Neutrophil (primary cell): Measurements from ENCODE around the gene FARSA.
"Not testable (repeated sequence)": the region's sequence is repeated elsewhere in the genome, so short reads cannot be mapped to it uniquely, and the experiment has no call there.

ENCODE experiments used
- H3K27ac ChIP-seq: fragments of 200-600 bp; sonication (generic); 2 replicates; pipeline ENCODE4 v1.5.1; 2016; ENCODE audit warnings: mild to moderate bottlenecking, moderate library complexity
- H3K27me3 ChIP-seq: fragments of 200-600 bp; sonication (generic); 2 replicates; pipeline ENCODE4 v1.6.0; 2016; ENCODE audit warnings: mild to moderate bottlenecking
- H3K36me3 ChIP-seq: fragments of 200-600 bp; sonication (generic); 2 replicates; pipeline ENCODE4 v1.5.1; 2017
- H3K4me1 ChIP-seq, 2 experiments: fragments of 200-600 bp in 1 of 2; sonication (generic) in 1 of 2; 1 replicate in 1 of 2; 2 replicates in 1 of 2; pipeline versions ENCODE4 v1.5.1 to v1.6.1; 2013 to 2016; ENCODE audit warnings: low read depth in 1 of 2, low read length in 1 of 2, mild to moderate bottlenecking in 1 of 2, moderate library complexity in 1 of 2; ENCODE audit not compliant: control insufficient read depth in 1 of 2, insufficient read depth in 1 of 2
- H3K4me3 ChIP-seq, 2 experiments: fragments of 200-600 bp in 1 of 2; sonication (generic) in 1 of 2; 1 replicate in 1 of 2; 2 replicates in 1 of 2; pipeline ENCODE4 v1.5.1; 2013 to 2016; ENCODE audit warnings: low read depth in 1 of 2, low read length in 1 of 2, mild to moderate bottlenecking in 1 of 2, moderate library complexity in 1 of 2
- H3K9me3 ChIP-seq: fragments of 200-600 bp; sonication (generic); 2 replicates; pipeline ENCODE4 v1.5.1; 2016
- TF ChIP-seq, protein P1 (sequence below): fragments of 200-600 bp; sonication (generic); IDR thresholded peaks from 2 replicates; pipeline ENCODE4 v1.5.1; 2016; ENCODE audit warnings: antibody characterized with exemption

The FARSA gene

DNA sequence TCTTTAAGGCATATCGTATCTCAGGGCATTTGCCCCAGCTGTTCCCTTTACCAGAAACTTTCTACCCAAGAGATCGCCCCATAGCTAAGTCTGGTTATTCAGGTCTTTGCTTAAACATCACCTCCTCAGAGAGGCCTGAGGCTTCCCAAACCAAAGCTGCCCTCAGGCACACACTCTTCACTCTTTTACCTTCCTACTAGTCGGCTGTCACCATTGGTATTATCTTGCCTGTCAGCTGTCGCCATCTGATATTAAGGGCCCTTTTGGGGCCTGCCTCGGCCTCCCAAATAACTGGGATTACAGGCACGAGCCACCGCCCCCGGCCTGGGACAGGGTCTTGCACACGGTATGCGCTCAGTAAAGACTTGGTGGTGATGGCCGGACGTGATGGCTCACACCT is 22.5 kb upstream of the FARSA start:
- peaks cover 15 to 25% of the 10 kb centered on the region in 2 experiments for H3K4me1 ChIP-seq
- TF ChIP-seq, protein P1, sequence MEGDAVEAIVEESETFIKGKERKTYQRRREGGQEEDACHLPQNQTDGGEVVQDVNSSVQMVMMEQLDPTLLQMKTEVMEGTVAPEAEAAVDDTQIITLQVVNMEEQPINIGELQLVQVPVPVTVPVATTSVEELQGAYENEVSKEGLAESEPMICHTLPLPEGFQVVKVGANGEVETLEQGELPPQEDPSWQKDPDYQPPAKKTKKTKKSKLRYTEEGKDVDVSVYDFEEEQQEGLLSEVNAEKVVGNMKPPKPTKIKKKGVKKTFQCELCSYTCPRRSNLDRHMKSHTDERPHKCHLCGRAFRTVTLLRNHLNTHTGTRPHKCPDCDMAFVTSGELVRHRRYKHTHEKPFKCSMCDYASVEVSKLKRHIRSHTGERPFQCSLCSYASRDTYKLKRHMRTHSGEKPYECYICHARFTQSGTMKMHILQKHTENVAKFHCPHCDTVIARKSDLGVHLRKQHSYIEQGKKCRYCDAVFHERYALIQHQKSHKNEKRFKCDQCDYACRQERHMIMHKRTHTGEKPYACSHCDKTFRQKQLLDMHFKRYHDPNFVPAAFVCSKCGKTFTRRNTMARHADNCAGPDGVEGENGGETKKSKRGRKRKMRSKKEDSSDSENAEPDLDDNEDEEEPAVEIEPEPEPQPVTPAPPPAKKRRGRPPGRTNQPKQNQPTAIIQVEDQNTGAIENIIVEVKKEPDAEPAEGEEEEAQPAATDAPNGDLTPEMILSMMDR, result no peak
- H3K36me3 ChIP-seq, result no peaks in the 10 kb centered on the region
- no peak overlapping the region for H3K27ac ChIP-seq
- no peaks in the 10 kb centered on the region for H3K27me3 ChIP-seq
- H3K9me3 ChIP-seq, result no peaks in the 10 kb centered on the region
- H3K4me3 ChIP-seq, result no peak overlapping the region

DNA sequence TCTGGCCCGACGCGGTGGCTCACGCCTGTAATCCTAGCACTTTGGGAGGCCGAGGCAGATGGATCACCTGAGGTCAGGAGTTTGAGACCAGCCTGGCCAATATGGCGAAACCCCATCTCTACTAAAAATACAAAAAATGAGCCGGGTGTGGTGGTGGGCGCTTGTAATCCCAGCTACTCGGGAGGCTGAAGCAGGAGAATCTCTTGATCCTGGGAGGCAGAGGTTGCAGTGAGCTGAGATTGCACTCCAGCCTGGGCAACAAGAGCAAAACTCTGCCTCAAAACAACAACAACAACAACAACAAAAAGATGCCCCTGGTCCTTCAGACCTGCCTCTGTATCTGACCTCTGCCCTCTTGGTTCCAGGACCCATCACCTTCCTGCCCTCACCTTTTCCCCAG is 22.1 kb upstream of the FARSA start:
- H3K27ac ChIP-seq, H3K9me3 ChIP-seq, H3K4me3 ChIP-seq, H3K36me3 ChIP-seq, H3K27me3 ChIP-seq: not testable (repeated sequence)
- peaks cover 15 to 25% of the 10 kb centered on the region in 2 experiments for H3K4me1 ChIP-seq

DNA sequence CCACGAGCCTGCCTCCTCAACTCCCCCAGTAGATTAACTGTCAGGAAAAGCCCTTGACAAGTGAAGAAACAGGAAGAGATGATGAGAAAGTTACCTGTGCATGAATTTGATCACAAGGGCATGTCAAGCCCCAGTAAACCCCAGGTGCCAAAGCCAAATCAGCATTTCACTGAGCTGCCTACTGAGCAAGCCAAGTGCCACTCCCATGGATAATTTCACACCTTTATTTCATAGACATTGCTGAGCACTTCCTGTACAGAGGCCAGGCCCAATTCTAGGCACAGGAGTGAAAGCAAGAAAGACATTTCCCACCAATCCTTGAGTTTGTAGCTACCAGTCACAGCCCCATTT is 21.1 kb upstream of the FARSA start:
- Histone ChIP-seq H3K27me3 (no peaks in the 10 kb centered on the region), H3K9me3 (no peaks in the 10 kb centered on the region), H3K27ac (peak overlapping the region; percentile 38), H3K4me1 (peaks cover 15 to 31% of the 10 kb centered on the region in 2 experiments), H3K36me3 (peaks cover 3% of the 10 kb centered on the region), H3K4me3 (no peak overlapping the region)
- TF ChIP-seq, protein P1, result no peak

GRCh38 chr19:12953799-12954611 is 20.5 kb upstream of the FARSA start:
- Histone ChIP-seq H3K9me3 (no peaks in the 10 kb centered on the region), H3K27me3 (no peaks in the 10 kb centered on the region), H3K36me3 (peaks cover 9% of the 10 kb centered on the region), H3K4me1 (peaks cover 15 to 31% of the 10 kb centered on the region in 2 experiments), H3K27ac (peak overlapping the region; percentile 45), H3K4me3 (no peak overlapping the region)
- TF ChIP-seq, protein P1, result no peak

- Histone ChIP-seq H3K27ac (peak overlapping the region; percentile 45), H3K27me3 (no peaks in the 10 kb centered on the region), H3K4me3 (no peak overlapping the region), H3K36me3 (peaks cover 17% of the 10 kb centered on the region), H3K4me1 (peaks cover 15 to 31% of the 10 kb centered on the region in 2 experiments), H3K9me3 (no peaks in the 10 kb centered on the region)
- TF ChIP-seq, protein P1, result no peak
These were observed 19.8 kb upstream of the FARSA start for GRCh38 chr19:12953138-12953798.
